ENCODE measurements around the gene JAKMIP1. TPM values are rescaled to one million over a fixed set of nuclear protein-coding genes. Genes with fewer than 3 reads are reported as not detected.

Gene JAKMIP1
- total RNA-seq, 1 donor from 2014 or later = 0.54 TPM

- Mint-ChIP-seq H3K27ac (ENCODE audit: unreplicated experiment) (no peak overlapping the region), H3K27me3 (ENCODE audit: low read depth) (peaks cover 27% of the 10 kb centered on the region), H3K4me1 (no peaks in the 10 kb centered on the region), H3K9me3 (no peaks in the 10 kb centered on the region), H3K36me3 (ENCODE audit: low read depth) (no peaks in the 10 kb centered on the region), H3K4me3 (no peak overlapping the region)
- DNase-seq (ENCODE audit: low read depth, low spot score) = no peak
- TF ChIP-seq, protein P1, sequence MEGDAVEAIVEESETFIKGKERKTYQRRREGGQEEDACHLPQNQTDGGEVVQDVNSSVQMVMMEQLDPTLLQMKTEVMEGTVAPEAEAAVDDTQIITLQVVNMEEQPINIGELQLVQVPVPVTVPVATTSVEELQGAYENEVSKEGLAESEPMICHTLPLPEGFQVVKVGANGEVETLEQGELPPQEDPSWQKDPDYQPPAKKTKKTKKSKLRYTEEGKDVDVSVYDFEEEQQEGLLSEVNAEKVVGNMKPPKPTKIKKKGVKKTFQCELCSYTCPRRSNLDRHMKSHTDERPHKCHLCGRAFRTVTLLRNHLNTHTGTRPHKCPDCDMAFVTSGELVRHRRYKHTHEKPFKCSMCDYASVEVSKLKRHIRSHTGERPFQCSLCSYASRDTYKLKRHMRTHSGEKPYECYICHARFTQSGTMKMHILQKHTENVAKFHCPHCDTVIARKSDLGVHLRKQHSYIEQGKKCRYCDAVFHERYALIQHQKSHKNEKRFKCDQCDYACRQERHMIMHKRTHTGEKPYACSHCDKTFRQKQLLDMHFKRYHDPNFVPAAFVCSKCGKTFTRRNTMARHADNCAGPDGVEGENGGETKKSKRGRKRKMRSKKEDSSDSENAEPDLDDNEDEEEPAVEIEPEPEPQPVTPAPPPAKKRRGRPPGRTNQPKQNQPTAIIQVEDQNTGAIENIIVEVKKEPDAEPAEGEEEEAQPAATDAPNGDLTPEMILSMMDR (conservative IDR thresholded peaks at IDR 0.05) = no peak
Measured at GRCh38 chr4:6041800-6042199, 158.5 kb downstream of the JAKMIP1 start.

DNA sequence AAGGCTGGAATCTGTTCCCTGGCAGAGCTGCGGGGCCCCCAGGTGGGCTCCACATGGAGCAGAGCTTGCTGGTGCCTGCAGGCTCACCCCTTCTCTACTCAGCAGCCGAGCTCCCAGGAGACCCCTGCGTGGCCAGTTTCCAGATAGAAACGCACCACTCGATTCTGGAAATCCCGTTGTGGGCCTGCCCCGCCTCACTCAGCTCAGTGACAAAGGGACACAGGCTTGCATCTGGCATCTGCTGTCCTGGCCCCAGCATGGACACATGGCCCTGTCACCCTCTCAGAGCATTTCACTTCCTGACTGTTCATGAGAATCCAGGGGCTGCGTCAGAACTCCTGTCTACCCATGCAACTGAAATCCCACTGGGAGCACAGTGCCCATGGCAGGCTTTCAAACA is 161.6 kb downstream of the JAKMIP1 start:
- Mint-ChIP-seq H3K27ac (ENCODE audit: unreplicated experiment) (no peak overlapping the region), H3K36me3 (ENCODE audit: low read depth) (no peaks in the 10 kb centered on the region), H3K4me3 (no peak overlapping the region), H3K27me3 (ENCODE audit: low read depth) (peaks cover 28% of the 10 kb centered on the region), H3K4me1 (no peaks in the 10 kb centered on the region), H3K9me3 (no peaks in the 10 kb centered on the region)
- DNase-seq (ENCODE audit: low read depth, low spot score) = no peak
- TF ChIP-seq, protein P1 (conservative IDR thresholded peaks at IDR 0.05) = no peak

DNA sequence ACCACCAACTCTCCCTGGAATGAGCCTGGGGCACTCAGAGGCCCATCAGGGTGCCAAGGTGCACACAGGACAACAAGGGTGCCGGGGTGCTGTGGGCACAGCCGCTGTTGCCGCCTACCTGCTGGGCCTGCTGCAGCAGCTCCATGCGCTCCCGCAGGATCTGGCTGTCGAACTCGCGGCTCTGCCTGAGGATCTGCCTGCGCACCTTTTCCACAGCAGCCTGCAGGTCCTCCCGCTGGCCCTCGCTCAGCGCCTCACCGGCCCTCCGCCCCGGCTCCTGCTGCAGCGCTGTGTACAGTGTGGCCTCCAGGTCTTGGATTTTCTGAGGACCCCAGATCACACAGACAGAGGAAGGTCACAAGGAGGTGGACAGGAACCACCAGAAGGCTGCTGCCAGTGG is 164.6 kb downstream of the JAKMIP1 start:
- Mint-ChIP-seq H3K9me3 (no peaks in the 10 kb centered on the region), H3K27ac (ENCODE audit: unreplicated experiment) (no peak overlapping the region), H3K4me3 (no peak overlapping the region), H3K27me3 (ENCODE audit: low read depth) (peaks cover 17% of the 10 kb centered on the region), H3K4me1 (peaks cover 9% of the 10 kb centered on the region), H3K36me3 (ENCODE audit: low read depth) (no peaks in the 10 kb centered on the region)
- TF ChIP-seq, protein P1 (conservative IDR thresholded peaks at IDR 0.05) = no peak
- DNase-seq (ENCODE audit: low read depth, low spot score) = no peak

GRCh38 chr4:6033381-6033780 is 167.0 kb downstream of the JAKMIP1 start:
- H3K27me3 Mint-ChIP-seq (ENCODE audit: low read depth) = peaks cover 7% of the 10 kb centered on the region
- TF ChIP-seq, protein P1 (conservative IDR thresholded peaks at IDR 0.05) = no peak
- no peak for DNase-seq (ENCODE audit: low read depth, low spot score)
- H3K36me3 Mint-ChIP-seq (ENCODE audit: low read depth) = no peaks in the 10 kb centered on the region
- H3K4me3 Mint-ChIP-seq = no peak overlapping the region
- H3K27ac Mint-ChIP-seq (ENCODE audit: unreplicated experiment) = no peak overlapping the region
- no peaks in the 10 kb centered on the region for H3K9me3 Mint-ChIP-seq
- peaks cover 17% of the 10 kb centered on the region for H3K4me1 Mint-ChIP-seq

DNA sequence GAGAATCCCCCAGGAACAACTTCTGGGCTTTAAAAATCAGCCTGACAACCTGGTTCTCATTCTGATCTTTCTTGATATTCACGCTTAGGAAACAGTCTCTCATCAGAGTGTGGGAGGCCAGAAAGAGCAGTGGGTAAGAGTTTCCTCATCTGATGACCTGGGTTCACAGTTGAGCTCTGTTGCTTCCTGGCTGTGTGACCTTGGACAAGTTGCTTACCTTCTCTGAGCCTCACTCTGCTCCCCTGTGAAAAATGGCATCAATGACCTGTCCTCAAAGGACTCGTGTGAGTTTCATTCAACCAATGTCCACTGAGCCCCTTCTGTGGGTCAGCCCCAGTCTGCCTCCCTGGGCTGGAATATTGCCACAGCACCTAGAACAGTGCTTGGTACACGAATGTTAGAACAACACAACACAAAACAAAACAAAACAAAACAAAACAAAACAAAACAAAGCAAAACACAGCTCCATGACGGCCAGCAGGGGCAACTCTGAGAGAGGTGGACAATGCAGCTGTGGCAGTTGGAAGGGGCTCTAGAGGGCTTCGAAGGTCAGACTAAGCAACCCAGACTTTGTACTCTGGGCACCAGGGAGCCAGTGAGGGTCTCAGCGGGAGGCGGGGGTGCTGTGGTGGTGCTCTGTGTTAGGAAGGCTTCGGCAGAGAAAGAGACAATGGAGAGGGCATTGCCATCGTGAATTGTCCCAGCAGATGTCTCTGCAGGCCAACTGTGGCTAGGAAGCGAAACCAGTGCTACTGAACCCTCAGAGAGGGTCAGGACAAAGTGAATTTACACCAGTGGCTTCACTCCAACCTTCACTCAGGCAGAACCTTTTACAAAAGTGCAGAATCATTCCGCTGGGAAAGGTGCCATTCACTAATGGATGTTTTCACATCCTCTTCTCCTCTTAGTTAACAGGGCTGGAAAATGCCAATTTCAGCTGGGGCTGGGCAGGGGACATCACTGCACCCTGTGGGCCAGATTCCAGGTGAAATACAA is 167.8 kb downstream of the JAKMIP1 start:
- H3K27ac Mint-ChIP-seq (ENCODE audit: unreplicated experiment) = no peak overlapping the region
- no peaks in the 10 kb centered on the region for H3K9me3 Mint-ChIP-seq
- no peak overlapping the region for H3K4me3 Mint-ChIP-seq
- DNase-seq (ENCODE audit: low read depth, low spot score) = no peak
- H3K4me1 Mint-ChIP-seq = peaks cover 17% of the 10 kb centered on the region
- H3K36me3 Mint-ChIP-seq (ENCODE audit: low read depth) = no peaks in the 10 kb centered on the region
- H3K27me3 Mint-ChIP-seq (ENCODE audit: low read depth) = peaks cover 7% of the 10 kb centered on the region
- TF ChIP-seq, protein P1 (conservative IDR thresholded peaks at IDR 0.05) = no peak
